Naive thymus-derived CD4-positive, alpha-beta T cell (primary cell): ENCODE data around the gene RETN. TPM values are rescaled to one million over a fixed set of nuclear protein-coding genes. Genes with fewer than 3 reads are reported as not detected.
A peak's percentile ranks its signal among the peaks of the same experiment; 100 is the strongest.

Source experiments
- ATAC-seq: fragments of 150-1000 bp; cut with Tn5 transposase; 2 replicates; pipeline ENCODE4 v1.10.0; 2021; ENCODE audit warnings: mild to moderate bottlenecking, moderate library complexity
- CTCF ChIA-PET: fragments of 350-600 bp; sonication (Branson Sonifier 250); formaldehyde crosslinking; loops from one replicate; lab custom pipeline; 2021; ENCODE audit warnings: antibody characterized with exemption; lab: Charles Lee
- POLR2A ChIA-PET: fragments of 350-600 bp; sonication (Branson Sonifier 250); formaldehyde crosslinking; loops from one replicate; lab custom pipeline; 2021; ENCODE audit warnings: antibody characterized with exemption, inconsistent platforms; lab: Charles Lee
- DNase-seq, 9 donors: peaks; one replicate each; pipeline versions ENCODE4 v3.0.0 to v3.0.0-alpha.2; 2020 to 2022; ENCODE audit warnings: mixed read lengths in 1 of 9
- H3K27ac ChIP-seq: one replicate; pipeline ENCODE4 v1.7.0; 2013; ENCODE audit warnings: mild to moderate bottlenecking, low read depth, low read length, moderate library complexity
- H3K27me3 ChIP-seq, 2 donors: one replicate each; pipeline ENCODE4 v1.7.0; 2013; ENCODE audit warnings: low read length in 2 of 2, mild to moderate bottlenecking in 2 of 2, moderate library complexity in 2 of 2; ENCODE audit not compliant: control insufficient read depth in 2 of 2, insufficient read depth in 2 of 2
- H3K36me3 ChIP-seq, 3 experiments: 1 replicate in 2 of 3; 2 replicates in 1 of 3; pipeline ENCODE4 v1.7.0; 2013; ENCODE audit warnings: low read length in 3 of 3, mild to moderate bottlenecking in 3 of 3, moderate library complexity in 1 of 3; ENCODE audit not compliant: insufficient read depth in 3 of 3, control insufficient read depth in 2 of 3
- H3K4me1 ChIP-seq, 2 donors: one replicate each; pipeline ENCODE4 v1.7.0; 2013; ENCODE audit warnings: low read length in 2 of 2, mild to moderate bottlenecking in 2 of 2, moderate library complexity in 1 of 2; ENCODE audit not compliant: control insufficient read depth in 2 of 2, insufficient read depth in 2 of 2
- H3K4me3 ChIP-seq: 2 replicates; pipeline ENCODE4 v1.7.0; 2013; ENCODE audit warnings: mild to moderate bottlenecking, low read length
- H3K9me3 ChIP-seq, 3 experiments: 1 replicate in 2 of 3; 2 replicates in 1 of 3; pipeline ENCODE4 v1.7.0; 2013; ENCODE audit warnings: low read length in 3 of 3; ENCODE audit not compliant: control insufficient read depth in 2 of 3
- H3K27ac Mint-ChIP-seq, 9 donors: one replicate each; pipeline ENCODE4 v1.8.0; 2020 to 2022; ENCODE audit warnings: mixed read lengths in 9 of 9, mild to moderate bottlenecking in 8 of 9, moderate library complexity in 5 of 9, inconsistent platforms in 2 of 9
- H3K27me3 Mint-ChIP-seq, 5 donors: one replicate each; pipeline ENCODE4 v1.8.0; 2021 to 2022; ENCODE audit warnings: mixed read lengths in 5 of 5, mild to moderate bottlenecking in 1 of 5
- H3K36me3 Mint-ChIP-seq, 5 donors: one replicate each; pipeline ENCODE4 v1.8.0; 2020 to 2022; ENCODE audit warnings: mixed read lengths in 5 of 5, mild to moderate bottlenecking in 3 of 5, inconsistent platforms in 1 of 5
- H3K4me1 Mint-ChIP-seq, 7 donors: one replicate each; pipeline ENCODE4 v1.8.0; 2020 to 2022; ENCODE audit warnings: mixed read lengths in 7 of 7, mild to moderate bottlenecking in 3 of 7, inconsistent platforms in 1 of 7
- H3K4me3 Mint-ChIP-seq, 10 donors: one replicate each; pipeline ENCODE4 v1.8.0; 2020 to 2022; ENCODE audit warnings: mild to moderate bottlenecking in 10 of 10, mixed read lengths in 10 of 10, moderate library complexity in 6 of 10, inconsistent platforms in 2 of 10
- H3K9me3 Mint-ChIP-seq, 11 donors: one replicate each; pipeline ENCODE4 v1.8.0; 2020 to 2022; ENCODE audit warnings: mixed read lengths in 11 of 11, mild to moderate bottlenecking in 4 of 11, inconsistent platforms in 1 of 11, moderate library complexity in 1 of 11
- intact Hi-C, 2 donors: fragments of 100-400 bp; cut with micrococcal nuclease; formaldehyde crosslinking; loops; one replicate each; pipeline ENCODE4 v1.15.1; 2023
- polyA plus RNA-seq, 2 donors: library from polyadenylated mRNA; unstranded; fragments of 300-500 nt; fragmentation: Illumina TruSeq; gene quantifications; one replicate each; pipeline ENCODE4 v1.2.3, GENCODE V29; 2021
- total RNA-seq, 6 experiments: library from RNA in 5 of 6; stranded (reverse) in 5 of 6; gene quantifications; 1 replicate in 5 of 6; 2 replicates in 1 of 6; pipeline ENCODE4 v1.2.3 and lab custom pipeline; 2021 to 2026

The RETN gene, protein sequence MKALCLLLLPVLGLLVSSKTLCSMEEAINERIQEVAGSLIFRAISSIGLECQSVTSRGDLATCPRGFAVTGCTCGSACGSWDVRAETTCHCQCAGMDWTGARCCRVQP
- total RNA-seq (1 to 10 TPM in 1 of 5 experiments, not detected in 4; 3.4 TPM), polyA plus RNA-seq (not detected), total RNA-seq (lab: John Stamatoyannopoulos, UW) (not detected)

DNA sequence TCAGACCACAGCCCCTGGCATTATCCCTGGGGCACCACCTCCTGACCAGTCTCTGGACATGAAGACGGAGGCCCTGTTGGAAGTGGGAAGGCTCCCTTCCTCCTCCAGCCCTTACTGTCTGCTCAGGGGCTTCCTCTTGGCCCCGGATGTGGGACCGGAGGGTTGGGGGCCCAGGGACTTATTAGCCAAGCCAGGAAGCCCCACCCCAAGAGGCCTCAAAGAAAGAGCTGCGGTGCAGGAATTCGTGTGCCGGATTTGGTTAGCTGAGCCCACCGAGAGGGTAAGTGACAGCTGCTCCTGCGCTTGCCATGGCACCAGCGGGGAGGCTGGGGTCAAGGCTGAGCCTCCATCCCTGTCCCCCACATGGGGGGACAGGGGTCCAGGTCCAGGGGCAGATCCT is at the start of gene RETN:
TSS of gene RETN (plus strand) at position 208 of the 400 bp plus-strand sequence. CDS start 278 bp downstream, outside the sequence.
- Histone ChIP-seq H3K4me3 (no peak within 1 kb of the TSS), H3K27me3 (no peaks in the 10 kb centered on the region), H3K36me3 (no peaks in the 10 kb centered on the region), H3K27ac (no peak within 1 kb of the TSS), H3K4me1 (no peaks in the 10 kb centered on the region), H3K9me3 (no peaks in the 10 kb centered on the region)
- ATAC-seq (no peak), DNase-seq (no peak)
- ChIA-PET POLR2A (no interaction called here), CTCF (no interaction called here)
- intact Hi-C loops, result no loop called here
- no peaks in the 10 kb centered on the region for H3K36me3 Mint-ChIP-seq
- H3K4me1 Mint-ChIP-seq, result peaks cover 5 to 13% (median 9%) of the 10 kb centered on the region in 7 donors
- no peak within 1 kb of the TSS for H3K27ac Mint-ChIP-seq
- H3K4me3 Mint-ChIP-seq, result peak within 1 kb of the TSS in 7 of 10 donors; percentile 1 to 76 (median 42)
- no peaks in the 10 kb centered on the region for H3K9me3 Mint-ChIP-seq
- H3K27me3 Mint-ChIP-seq, result peaks cover 17 to 37% (median 21%) of the 10 kb centered on the region in 5 donors

DNA sequence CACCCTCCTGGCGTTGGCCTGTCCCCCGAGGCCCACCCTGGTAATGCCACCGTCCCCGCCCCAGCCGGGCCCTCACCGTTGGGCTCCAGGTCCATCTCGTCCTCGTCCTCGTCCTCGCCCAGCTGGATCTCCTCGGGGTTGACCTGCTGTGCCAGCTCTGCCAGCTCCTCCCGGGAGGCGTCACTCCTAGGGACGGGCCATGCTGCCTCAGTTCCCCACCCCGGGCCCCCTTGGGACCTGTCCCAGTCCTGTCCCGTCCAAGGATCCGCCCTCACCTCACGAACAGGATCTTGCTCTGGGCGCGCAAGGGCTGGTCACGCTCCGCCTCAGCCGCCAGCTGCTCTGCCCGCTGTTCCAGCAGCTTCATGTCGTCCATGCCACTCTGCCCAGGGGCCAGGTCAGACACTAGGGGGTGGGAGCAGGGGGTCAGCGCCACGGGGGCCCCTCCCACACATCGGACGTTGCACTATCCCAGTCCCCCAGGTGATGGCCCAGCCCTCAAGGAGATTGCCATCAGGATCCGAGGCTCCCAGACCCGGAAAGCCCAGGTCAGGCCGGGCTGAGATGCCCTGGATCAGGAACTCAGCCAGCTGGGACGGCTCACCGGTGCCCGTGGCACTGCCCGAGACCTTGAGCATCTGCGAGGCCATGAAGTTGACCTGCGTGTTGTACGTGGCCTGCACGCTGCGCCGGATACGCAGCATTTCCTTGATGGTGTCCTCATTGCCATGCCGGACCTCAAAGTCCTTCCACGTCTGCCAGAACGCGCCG is 49.0 kb upstream of the RETN start:
- Histone ChIP-seq H3K4me1 (no peaks in the 10 kb centered on the region), H3K27ac (no peak overlapping the region), H3K4me3 (no peak overlapping the region), H3K36me3 (peaks cover 12 to 75% (median 19%) of the 10 kb centered on the region in 3 experiments), H3K27me3 (no peaks in the 10 kb centered on the region), H3K9me3 (no peaks in the 10 kb centered on the region)
- intact Hi-C loops, result no loop called here
- ATAC-seq, result no peak
- no peak for DNase-seq
- Mint-ChIP-seq H3K4me1 (peaks cover 0 to 9% (median 0%) of the 10 kb centered on the region in 7 donors), H3K27ac (no peak overlapping the region), H3K4me3 (no peak overlapping the region), H3K36me3 (peaks cover 12 to 31% (median 20%) of the 10 kb centered on the region in 5 donors), H3K27me3 (no peaks in the 10 kb centered on the region), H3K9me3 (peaks cover 0 to 3% (median 0%) of the 10 kb centered on the region in 11 donors)
- POLR2A ChIA-PET, result no interaction called here
- CTCF ChIA-PET, result no interaction called here

DNA sequence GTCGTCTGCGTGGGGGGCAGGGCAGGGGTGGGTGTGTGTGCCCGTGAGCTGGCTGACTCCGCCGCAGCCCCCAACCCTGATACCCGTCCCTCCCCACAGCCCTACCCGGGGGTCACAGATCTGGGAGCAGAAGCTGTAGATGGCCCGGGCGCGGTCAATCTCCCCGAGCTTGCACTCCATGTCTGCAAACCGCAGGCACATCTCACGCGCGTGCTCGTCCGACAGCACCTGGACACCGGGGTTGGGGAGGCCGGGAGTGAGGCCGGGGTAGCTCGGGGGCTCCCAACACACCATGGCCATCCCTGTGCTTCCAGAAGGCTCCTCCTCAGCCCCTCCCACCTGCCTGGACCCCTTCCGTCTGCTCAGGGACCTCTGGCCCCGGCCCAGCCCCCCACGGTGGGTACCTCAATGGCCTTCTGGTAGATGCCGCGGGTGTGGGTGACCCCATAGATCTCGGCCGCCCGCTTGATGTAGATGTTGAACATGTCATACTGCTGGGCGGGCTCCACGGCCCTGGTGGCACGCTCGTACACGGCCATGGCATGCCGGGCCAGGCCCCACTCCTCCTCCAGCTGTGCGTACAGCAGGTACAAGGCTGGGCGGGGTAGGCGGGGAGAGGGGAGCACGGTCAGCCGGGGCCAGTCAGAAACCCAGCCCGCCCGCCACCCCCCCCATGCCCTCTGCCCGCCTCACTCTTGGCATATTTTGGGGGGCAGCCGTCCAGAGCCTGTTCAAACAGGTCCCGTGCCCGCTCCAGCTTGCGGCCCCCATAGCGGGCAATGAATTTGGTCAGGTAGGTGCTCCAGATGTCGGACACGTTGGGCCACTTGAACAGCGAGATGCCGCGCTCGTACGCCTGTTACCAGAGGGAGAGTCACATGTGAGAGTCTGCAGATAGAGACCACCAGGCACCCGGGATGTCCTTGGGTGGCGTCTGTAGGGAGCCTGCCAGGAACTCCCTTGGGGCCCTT is 48.1 kb upstream of the RETN start:
- Histone ChIP-seq H3K4me1 (no peaks in the 10 kb centered on the region), H3K36me3 (peaks cover 12 to 83% (median 19%) of the 10 kb centered on the region in 3 experiments), H3K4me3 (no peak overlapping the region), H3K27ac (no peak overlapping the region), H3K9me3 (no peaks in the 10 kb centered on the region), H3K27me3 (no peaks in the 10 kb centered on the region)
- no peak overlapping the region for H3K4me3 Mint-ChIP-seq
- ATAC-seq (no peak), DNase-seq (no peak)
- H3K36me3 Mint-ChIP-seq, result peaks cover 12 to 31% (median 20%) of the 10 kb centered on the region in 5 donors
- intact Hi-C loops, result no loop called here
- H3K27ac Mint-ChIP-seq, result no peak overlapping the region
- H3K9me3 Mint-ChIP-seq, result peaks cover 0 to 3% (median 0%) of the 10 kb centered on the region in 11 donors
- no peaks in the 10 kb centered on the region for H3K27me3 Mint-ChIP-seq
- CTCF ChIA-PET, result no interaction called here
- POLR2A ChIA-PET, result no interaction called here
- peaks cover 0 to 11% (median 0%) of the 10 kb centered on the region in 7 donors for H3K4me1 Mint-ChIP-seq

DNA sequence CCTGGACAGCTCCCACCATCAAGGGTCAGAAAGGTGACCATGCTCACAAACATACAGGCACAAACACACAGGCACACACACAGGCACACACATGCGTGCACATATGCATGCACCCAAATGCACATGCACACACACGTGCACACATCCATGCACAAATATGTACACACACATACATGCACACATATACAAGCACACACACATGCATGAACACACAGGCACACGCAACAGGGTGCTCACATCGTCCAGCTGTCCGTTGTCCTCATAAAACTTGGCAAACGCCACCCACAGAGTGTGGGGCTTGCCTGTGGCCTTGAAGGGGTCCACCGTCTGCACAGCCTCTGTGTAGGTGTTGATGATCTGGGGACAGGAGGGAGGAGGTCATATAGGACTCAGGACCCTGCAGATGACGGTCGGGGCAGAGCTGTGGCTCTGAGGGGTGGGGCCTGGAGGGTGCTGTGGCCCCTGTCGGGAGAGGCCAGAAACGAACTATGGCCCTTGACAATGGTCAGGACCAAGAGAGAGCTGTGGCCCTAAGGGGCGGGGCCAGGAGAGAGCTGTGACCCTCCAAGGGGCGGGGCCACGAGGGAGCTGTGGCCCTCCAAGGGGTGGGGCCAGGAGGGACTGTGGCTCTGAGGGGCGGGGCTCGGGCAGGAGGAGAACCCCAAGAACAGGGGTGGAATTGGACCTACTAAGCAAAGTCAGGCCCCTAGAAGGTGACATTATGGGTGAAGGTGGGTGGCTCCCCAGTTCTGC is 45.7 kb upstream of the RETN start:
- Histone ChIP-seq H3K4me3 (no peak overlapping the region), H3K27ac (no peak overlapping the region), H3K27me3 (no peaks in the 10 kb centered on the region), H3K4me1 (peaks cover 3 to 4% of the 10 kb centered on the region in 2 donors), H3K36me3 (peaks cover 12 to 95% (median 30%) of the 10 kb centered on the region in 3 experiments), H3K9me3 (no peaks in the 10 kb centered on the region)
- H3K4me3 Mint-ChIP-seq, result no peak overlapping the region
- H3K4me1 Mint-ChIP-seq, result peaks cover 9 to 14% (median 11%) of the 10 kb centered on the region in 7 donors
- intact Hi-C loops, result no loop called here
- H3K27ac Mint-ChIP-seq, result peak overlapping the region in 1 of 9 donors; percentile 43
- H3K27me3 Mint-ChIP-seq, result no peaks in the 10 kb centered on the region
- ChIA-PET CTCF (interaction anchor here (1.5 kb wide), 1 partner anchor 58 kb away, joined by 3 read pairs; the partner anchor contains the start of gene TRAPPC5), POLR2A (interaction anchor here (1.6 kb wide), 1 partner anchor 9 kb away, joined by 5 read pairs; no protein-coding TSS in a partner anchor)
- peaks cover 0 to 3% (median 0%) of the 10 kb centered on the region in 11 donors for H3K9me3 Mint-ChIP-seq
- peaks cover 12 to 30% (median 19%) of the 10 kb centered on the region in 5 donors for H3K36me3 Mint-ChIP-seq
- DNase-seq (no peak), ATAC-seq (peak; percentile 9)

DNA sequence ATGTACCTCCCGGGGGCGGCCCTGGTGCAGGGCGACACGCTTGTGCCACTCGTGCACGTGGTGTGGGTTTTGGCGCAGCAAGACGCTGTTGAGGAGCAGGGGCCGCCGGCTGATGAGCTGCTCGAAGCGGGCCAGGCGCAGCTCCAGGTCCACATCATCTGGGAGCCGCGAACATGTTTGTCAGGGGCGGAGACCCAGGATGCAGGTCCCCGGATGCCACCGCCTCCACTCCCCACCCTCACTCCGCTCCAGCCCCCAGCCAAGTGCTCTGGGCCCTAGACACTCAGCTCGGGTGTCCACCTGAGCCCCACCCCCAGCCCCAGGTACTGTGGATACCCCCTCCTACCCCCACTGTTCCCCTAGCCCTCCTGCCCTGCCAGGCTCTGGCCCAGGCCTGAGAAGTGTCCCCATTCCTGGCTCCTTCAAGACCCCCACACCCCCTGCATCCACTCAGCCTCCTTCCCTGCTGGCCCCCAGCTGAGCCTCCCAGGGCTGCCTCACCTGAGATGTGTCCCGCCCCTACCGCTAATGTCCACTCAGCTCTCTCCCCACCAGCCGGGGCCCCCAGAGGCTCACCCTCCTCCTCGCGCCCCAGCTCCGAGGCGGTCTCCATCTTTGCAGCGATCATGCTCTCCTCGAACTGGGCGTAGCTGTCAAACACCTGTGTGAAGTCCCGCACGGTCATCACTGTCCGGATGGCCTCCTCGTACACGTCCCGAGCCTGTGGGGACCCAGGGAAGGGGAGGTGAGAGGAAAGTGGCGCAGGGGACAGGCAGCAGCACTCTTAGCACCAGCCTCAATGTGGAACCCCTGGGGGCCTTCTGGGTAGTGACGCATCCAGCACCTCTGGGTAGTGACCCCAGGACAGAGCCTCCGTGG is 44.9 kb upstream of the RETN start:
- ChIA-PET POLR2A (interaction anchor here (1.4 to 1.6 kb wide), 2 partner anchors 8 to 12 kb away, joined by 4 to 5 read pairs; no protein-coding TSS in a partner anchor), CTCF (interaction anchor here (1.5 kb wide), 1 partner anchor 57 kb away, joined by 3 read pairs; the partner anchor contains the start of gene TRAPPC5)
- intact Hi-C loops, result no loop called here
- Histone ChIP-seq H3K9me3 (no peaks in the 10 kb centered on the region), H3K27ac (no peak overlapping the region), H3K4me1 (peaks cover 10 to 12% of the 10 kb centered on the region in 2 donors), H3K36me3 (peaks cover 12 to 88% (median 30%) of the 10 kb centered on the region in 3 experiments), H3K27me3 (no peaks in the 10 kb centered on the region), H3K4me3 (no peak overlapping the region)
- peaks cover 4 to 21% (median 12%) of the 10 kb centered on the region in 5 donors for H3K36me3 Mint-ChIP-seq
- H3K4me3 Mint-ChIP-seq, result no peak overlapping the region
- no peak for DNase-seq
- no peak for ATAC-seq
- H3K27me3 Mint-ChIP-seq, result no peaks in the 10 kb centered on the region
- H3K4me1 Mint-ChIP-seq, result peaks cover 10 to 22% (median 19%) of the 10 kb centered on the region in 7 donors
- H3K27ac Mint-ChIP-seq, result no peak overlapping the region
- H3K9me3 Mint-ChIP-seq, result no peaks in the 10 kb centered on the region
